HG03175 (cell line): ENCODE measurements around the gene NCOA3.
"Not testable (repeated sequence)": the region's sequence is repeated elsewhere in the genome, so short reads cannot be mapped to it uniquely, and the experiment has no call there.

Experiments used
- ATAC-seq: cut with Tn5 transposase; IDR thresholded peaks from one replicate; pipeline ENCODE4 v1.9.1; 2021; ENCODE audit warnings: mild to moderate bottlenecking, moderate library complexity; ENCODE audit not compliant: unreplicated experiment

Gene NCOA3

DNA sequence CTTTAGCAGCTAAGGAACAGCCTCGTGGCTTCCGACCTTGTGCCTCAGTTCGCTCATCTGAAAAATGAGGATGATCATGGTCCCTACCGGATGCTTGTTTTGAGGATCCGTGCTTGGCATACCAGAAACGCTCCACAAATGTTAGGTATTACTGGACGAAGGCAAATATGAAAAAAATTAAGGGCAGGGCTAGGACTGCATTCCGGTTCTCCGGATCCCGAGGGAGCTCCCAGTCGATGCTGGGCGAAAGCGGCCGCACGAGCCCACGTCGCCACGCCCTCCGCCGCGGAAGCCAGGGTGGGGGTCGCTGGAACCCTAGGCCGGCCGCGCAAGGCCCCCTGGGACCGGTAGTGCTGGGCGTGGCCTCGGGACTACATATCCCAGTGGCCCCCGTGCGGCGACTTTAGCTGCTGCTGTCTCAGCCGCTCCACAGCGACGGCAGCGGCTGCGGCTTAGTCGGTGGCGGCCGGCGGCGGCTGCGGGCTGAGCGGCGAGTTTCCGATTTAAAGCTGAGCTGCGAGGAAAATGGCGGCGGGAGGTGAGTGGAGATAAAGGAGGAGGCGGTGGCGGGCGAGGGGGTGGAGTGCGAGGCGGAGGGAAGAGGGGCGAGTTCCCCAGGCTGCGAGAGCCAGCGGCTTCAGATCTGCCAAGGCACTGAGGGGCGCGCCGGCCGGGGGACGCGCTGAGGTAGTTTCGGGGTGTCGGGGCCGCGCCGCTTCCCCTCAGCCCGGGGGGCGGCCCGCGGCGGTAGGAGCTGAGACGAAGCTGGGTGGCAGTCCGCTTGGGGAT, at the start of gene NCOA3:
TSS of gene NCOA3 (plus strand) at position 406 of the 789 bp plus-strand sequence. CDS start 120,361 bp downstream, outside the sequence.
- ATAC-seq: peak; percentile 83

DNA sequence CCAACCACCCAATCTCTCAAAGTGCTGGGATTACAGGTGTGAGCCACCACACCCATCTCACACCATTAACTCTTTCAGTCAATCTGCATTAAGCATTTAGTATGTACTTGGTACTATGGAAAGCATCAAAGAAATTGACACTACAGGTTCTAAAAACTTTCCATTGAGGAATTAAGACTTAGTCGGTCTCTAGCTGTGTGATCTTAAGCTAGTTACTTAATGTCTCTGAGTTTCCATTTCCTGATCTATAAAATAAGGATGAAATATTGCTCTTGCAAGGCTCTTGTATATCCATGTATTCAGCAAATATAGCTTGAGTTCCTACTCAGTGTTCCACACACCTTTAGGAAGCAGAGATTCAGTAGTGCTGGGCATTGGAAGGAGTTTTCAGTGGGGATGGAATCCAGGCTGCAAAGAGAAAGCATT, 48.9 kb upstream of the NCOA3 start:
- no peak for ATAC-seq

DNA sequence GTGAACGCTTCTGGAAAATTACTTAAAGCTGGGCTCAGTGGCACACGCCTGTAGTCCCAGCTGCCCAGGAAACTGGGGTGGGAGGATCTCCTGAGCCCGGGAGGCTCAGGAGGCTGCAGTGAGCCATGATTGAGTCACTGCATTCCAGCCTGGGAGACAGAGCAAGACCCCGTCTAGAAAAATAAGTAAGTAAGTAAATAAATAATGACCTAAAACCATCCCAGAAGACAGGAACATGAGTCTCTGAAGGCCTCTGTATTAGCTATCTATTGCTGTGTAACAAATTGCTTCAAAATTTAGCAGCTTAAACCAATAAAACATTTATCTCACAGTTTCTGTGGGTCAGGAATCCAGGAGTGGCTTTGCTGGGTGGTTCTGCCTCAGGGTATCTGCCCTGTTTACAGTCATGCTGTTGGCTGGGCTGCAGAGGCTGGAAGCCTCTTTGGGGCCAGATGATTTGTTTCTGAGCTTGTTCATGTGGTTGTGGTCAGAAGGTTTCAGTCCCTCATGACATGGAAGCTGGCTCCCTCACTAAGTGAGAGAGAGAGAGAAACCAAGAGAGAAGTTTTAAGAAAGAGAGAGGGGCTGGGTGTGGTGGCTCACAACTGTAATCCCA, 48.4 kb upstream of the NCOA3 start:
- peak; percentile 86 for ATAC-seq

DNA sequence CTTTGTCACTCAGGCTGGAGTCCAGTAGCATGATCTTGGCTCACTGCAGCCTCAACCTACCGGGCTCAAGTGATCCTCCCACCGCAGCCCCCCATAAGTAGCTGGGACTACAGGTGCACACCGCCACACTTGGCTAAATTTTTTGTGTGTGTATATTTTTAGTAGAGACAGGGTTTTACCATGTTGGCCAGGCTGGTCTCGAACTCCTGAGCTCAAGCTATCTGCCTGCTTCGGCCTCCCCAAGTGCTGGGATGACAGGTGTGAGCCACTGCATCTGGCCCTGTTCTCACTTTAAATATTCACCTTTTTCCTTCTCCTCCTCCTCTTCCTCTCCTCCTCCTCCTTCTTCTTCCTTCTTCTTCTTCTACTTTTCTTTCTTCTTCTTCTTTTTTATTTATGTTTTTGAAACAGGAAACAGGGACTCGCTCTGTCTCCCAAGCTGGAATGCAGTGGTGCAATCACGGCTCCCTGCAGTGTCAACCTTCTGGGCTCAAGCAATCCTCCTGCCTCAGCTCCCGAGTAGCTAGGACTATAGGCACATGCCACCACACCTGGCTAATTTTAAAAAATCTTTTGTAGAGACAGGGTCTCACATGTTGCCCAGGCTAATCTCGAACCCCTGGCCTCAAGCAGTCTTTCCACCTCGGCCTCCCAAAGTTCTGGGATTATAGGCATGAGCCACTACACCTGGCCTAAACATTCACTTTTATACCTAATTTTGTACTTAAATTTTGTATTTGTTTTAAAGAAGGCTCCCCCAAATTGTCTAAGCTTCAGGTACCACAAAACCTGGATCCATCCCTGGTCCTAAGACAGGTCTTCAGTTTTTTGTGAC, 47.2 kb upstream of the NCOA3 start:
- no peak for ATAC-seq

DNA sequence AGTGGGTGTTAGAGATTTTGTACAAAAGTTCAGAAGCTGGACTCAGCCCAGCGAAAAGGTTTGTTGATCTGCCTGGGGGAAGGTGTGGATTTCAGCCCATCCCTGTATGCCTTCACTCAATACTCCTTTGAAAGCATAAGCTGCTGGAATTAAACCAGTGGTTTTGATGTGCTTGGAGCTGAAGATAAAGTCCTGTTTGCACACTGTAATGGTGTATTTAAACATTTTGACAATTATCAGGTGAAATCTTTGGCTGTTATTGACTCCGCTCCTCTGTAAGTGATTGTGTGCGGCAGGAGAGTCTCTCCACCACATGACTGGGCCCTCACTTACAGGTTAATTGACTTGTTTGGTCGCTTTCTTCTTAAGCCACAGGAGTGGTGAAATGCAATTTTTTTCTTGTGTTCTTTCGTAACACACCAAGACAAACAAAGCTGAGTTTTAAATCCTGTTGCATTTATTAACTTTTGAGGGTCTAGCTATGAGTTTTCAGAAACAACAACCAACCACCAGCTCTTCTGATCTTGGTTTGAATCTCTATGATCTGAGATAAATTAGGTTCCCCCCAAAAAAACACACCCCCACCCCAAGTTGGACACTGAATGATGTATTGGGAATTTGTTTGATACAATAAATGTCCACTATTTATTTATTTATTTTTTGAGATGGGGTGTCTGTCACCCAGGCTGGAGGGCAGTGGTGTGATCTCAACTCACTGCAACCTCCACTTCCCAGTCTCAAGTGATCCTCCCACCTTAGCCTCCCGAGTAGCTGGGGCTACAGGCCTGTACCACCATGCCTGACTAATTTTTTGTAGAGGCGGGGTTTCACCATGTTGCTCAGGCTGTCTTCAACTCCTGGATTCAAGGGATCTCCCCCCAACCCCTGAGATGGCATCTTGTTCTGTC, 46.3 kb upstream of the NCOA3 start:
- no peak for ATAC-seq

DNA sequence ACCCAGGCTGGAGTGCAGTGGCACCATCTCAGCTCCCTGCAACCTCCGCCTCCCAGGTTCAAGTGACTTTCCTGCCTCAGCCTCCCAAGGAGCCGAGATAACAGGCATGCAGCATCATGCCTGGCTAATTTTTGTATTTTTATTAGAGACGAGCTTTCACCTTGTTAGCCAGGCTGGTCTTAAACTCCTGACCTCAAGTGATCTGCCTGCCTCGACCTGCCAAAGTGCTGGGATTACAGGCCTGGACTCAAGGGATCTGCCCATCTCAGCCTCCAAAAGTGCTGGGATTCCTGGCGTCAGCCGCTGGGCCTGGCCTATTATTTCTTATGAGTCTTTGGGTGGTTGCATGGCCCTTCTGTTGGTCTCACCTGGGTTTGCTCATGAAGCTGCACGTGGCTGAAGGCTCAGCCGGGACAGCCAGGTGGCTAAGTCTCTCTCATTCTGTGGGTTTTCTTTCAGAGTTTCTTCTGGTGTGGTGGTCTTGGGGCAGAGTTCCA, 45.6 kb upstream of the NCOA3 start:
- no peak for ATAC-seq

DNA sequence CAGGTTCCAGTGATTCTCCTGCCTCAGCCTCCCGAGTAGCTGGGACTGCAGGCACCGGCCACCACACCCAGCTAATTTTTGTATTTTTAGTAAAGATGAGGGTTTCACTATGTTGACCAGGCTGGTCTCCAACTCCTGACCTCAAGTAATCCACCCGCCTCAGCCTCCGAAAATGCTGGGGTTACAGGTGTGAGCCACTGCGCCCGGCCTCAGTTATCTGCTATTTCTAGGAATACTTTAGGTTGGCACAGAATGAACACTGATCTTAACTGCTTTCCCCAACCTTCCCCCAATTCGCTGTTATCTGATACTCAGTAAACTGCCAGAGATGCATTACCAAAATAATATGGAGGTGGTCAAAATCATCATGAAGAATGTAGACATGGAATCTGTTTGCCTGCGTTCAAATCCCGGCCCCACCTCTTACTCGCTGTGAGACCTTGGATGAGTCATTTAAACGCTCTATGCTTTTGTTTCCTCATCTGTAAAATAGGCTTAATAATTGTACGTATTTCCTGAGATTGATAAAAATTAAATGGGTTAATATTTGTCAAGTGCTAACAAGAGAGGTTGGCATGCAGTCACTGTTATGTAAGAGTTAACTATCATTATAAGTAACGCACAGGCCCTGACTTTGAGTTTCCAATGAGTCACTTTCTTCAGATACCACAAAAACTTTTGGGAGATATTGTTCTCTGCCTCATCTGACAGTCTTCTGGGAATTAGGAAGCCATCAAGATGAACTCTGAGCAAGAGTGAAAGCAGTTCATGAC, 44.5 kb upstream of the NCOA3 start:
- ATAC-seq: no peak

DNA sequence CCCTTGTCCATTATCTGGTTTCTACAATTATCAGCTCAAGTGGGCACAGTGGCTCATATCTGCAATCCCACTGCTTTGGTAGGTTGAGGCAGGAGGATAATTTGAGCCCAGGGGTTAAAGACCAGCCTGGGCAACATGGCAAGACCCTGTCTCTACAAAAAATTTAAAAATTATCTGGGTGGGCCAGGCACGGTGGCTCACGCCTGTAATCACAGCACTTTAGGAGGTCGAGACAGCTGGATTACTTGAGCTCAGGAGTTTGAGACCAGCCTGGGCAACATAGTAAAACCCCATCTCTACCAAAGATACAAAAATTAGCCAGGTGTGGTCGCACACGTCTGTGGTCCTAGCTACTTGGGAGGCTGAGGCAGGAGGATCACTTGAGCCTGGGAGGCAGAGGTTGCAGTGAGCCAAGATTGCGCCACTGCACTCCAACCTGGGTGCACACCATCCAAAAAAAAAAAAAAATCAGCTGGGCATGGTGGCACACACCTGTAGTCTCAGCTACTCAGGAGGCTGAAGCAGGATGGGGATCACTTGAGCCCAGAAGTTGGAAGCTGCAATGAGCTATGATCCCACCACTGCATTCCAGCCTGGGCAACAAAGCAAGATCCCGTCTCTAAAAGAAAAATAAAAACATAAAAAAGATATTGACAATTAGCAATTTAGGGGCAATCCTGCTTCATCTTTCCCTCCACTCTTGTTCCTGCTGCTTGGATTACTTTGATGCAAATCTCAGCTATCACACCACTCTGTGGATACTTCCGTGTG, 43.2 kb upstream of the NCOA3 start:
- ATAC-seq: not testable (repeated sequence)

DNA sequence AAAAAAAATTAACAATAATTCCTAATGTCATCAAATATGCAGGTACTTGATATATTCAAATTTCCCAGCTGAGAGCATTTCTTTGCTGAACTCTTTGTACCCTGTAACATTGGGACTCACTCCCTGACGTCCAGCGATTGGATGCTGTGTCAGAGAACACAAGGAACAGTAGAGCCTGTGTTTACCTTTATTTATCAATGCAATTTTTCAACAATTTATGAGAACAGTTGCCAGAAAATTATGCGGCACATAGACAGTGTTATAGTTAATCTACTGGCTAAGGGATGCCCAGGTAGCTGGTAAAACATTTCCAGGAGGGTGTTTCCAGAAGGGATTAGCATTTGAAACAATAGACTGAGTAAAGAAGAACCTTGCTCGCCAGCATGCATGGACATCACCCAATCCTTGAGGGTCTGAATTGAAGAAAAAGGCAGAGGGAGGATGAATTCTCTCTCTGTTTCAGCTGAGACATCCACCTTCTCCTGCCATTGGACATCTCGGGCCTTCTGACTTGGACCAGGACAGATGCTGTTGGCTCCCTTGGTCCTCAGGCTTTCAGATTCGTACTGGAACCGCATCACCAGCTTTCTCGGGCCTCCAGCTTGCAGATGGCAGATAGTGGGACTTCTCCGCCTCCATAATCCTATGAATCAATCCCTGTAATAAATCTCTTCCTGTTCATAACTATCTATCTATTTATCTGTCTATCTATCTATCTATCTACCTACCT, 42.2 kb upstream of the NCOA3 start:
- no peak for ATAC-seq

DNA sequence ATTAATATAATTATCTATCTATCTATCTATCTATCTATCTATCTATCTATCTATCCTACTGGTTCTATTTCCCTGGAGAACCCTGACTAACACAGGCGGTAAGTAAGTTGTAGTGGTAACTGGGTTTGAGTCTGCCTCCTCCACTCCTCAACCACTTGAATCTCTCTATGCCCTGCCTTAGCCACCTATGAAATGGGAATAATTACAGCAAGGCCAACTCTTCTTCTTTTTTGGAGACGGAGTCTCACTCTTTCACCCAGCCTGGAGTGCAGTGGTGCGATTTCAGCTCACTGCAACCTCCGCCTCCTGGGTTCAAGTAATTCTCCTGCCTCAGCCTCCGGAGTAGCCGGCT, 41.0 kb upstream of the NCOA3 start:
- not testable (repeated sequence) for ATAC-seq

DNA sequence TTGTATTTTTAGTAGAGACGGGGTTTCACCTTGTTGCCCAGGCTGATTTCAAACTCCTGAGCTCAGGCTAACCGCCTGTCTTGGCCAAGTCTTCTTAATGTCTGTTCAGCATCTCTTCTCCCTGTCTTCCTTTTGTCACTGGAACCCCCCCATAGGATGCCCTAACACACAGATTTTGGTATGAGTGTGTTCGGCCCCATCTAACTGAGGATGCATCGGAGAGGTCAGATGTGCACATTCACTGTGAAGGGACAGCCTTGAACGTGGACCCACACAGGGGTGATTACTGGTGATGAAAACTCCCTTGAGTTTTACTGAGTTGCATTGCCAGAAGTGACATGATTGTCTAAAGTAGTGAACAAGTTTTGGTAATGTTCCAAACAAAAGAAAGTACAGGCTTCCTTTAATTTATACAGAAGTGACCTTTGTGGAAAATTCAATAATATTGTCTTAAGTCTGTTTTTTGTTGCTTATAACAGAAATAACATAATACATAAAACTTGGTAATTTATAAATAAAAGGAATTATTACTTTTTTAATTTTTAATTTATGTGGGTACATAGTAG, 40.5 kb upstream of the NCOA3 start:
- ATAC-seq: no peak

DNA sequence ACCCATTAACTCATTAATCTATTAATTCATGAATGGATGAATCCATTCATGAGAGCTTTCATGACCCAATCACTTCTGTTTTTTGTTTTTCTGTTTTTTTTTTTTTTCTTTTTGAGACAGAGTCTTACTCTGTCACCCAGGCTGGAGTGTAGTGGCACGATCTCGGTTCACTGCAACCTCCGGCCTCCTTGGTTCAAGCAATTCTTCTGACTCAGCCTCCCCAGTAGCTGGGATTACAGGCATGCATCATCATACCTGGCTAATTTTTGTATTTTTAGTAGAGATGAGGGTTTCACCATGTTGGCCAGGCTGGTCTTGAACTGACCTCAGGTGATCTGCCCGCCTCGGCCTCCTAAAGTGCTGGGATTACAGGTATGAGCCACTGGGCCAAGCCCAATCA, 39.8 kb upstream of the NCOA3 start:
- ATAC-seq: not testable (repeated sequence)

DNA sequence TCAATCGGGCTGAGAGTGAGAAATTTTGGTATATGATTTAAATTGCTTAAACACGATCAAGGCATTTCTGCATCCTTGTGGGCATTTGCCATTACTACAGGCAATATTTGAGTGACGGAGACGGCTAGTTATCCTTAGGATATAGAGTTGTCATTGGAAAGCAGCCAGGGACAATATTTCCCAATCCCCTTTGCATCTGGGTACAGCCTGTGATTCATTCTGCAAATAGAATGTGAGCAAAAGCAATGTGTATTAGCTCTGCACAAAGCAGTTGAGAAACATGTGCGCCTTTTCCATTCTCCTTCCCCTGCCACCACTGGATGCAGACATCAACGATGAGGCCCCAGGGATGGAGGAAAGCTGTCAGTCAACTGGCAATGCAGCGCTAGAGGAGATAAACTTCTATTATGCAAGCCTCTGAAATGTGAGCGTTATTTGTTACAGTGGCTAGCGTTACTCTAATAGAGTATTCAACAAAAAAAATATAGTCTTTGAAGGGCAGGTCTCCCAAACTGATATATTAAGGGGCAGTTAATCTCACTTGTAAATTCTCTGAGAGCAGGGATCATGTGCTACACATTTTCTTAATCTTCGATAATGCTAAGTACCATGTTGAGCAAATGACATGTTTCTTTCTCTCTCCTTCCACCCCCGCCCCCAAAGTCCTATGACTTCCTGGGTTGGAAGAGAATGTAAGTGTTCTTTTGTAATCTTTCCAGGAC, 37.1 kb upstream of the NCOA3 start:
- no peak for ATAC-seq

DNA sequence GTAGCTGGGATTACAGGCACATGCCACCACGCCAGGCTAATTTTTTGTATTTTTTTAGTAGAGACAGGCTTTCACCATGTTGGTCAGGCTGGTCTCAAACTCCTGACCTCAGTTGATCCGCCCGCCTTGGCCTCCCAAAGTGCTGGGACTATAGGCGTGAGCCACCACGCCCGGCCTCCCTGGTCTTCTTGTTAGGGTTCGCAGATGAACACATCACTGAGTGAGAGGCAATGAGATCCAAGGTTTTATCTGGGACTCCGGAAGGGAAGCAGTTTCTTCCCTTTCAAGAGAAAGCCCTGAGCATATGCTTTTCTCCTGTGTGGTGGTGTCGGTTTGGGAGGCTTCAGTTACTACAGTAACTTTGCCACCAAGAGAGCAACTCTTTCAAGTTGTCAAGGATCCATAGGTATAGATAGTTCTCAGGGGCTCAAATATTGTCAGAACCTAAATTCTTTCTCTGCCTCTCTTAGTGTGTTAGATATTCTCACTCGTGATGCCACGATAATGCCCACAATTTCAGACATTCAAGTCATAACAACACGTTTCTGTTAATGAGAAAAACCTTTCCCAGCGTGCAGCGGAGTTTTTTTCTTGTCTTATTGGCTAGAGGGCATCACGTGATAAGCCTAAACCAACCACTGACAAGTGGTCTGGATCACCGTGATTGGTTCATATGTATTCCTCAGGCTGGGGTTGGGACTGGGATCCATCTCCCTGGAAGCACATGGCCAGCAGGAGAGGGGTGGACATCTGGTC, 36.2 kb upstream of the NCOA3 start:
- no peak for ATAC-seq

DNA sequence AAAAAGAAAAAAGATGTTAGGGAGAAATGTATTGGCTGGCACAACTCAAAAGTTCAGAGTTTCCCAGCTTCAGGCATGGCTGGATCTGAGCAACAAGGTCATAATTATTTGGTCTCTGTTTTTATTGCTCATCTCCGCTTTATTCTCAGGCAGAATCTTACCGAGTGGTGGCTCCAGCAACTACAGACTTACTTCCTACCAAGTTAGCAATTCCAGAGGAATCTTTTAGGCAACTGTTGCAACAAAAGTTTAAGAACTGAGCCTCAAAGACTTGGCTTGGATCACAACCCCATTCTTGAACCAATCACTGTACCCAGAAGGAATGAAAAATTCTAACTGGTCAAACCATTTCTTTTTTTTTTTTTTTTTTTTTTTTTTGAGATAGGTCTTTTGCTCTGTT, 35.5 kb upstream of the NCOA3 start:
- ATAC-seq: no peak

DNA sequence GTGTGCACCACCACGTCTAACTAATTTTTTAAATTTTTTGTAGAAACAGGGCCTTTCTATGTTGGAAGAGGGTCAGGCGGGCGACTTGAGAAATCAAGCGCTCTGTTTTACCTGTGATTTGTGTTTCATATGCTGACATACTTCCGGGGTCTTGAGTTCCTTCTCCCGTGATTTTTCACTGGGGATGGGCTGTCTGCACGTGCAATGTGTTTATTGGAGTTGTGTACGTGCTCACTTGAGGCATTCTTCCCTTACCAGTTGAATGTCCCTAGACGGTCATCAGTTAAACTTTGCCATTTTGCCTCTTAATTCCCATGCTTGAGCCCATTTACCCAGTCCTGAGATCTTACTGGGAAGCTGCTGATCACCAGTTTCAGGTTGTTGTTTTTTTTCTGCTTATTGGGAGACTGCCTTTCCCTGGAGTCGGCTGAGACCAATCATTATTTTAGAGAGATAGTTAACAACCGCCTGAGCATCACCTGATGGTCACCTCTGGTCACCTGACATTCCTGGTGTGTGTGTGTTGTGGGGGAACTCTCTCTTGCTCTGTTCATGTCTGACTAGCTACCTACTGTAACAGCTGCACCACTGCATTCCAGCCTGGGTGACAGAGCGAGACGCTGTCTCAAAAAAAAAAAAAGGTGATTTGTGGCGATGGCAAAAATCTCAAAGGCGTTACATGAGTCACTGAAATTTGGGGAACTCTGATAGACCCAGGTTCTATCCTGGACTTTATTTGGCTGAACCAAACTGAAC, 34.8 kb upstream of the NCOA3 start:
- ATAC-seq: peak; percentile 38
